GM19099 (cell line): ENCODE results near the gene NAP1L1.

Source experiments
- POLR2A ChIP-seq: IDR thresholded peaks from 3 replicates; pipeline ENCODE4 v1.6.1; 2011; ENCODE audit warnings: low read depth; ENCODE audit not compliant: insufficient read length; ENCODE audit errors: extremely low read depth

Gene NAP1L1

GRCh38 chr12:75996861-75997447, 87.5 kb downstream of the NAP1L1 start:
- TF ChIP-seq POLR2A = no peak

- TF ChIP-seq POLR2A = no peak
Measured at GRCh38 chr12:75995691-75996090, 88.8 kb downstream of the NAP1L1 start.

GRCh38 chr12:75994069-75994740, 90.3 kb downstream of the NAP1L1 start:
- no peak for TF ChIP-seq POLR2A

GRCh38 chr12:75991753-75992152, 92.7 kb downstream of the NAP1L1 start:
- TF ChIP-seq POLR2A = no peak

GRCh38 chr12:75990189-75990912, 94.1 kb downstream of the NAP1L1 start:
- TF ChIP-seq POLR2A = no peak
